Neural cell (in vitro differentiated cells): ENCODE measurements around the gene CTR9.

Experiments used
- EZH2 ChIP-seq: fragments of 200-600, 300-800 bp; shearing (Covaris generic), sonication (generic); IDR thresholded peaks from 2 replicates; pipeline ENCODE4 v1.6.1; 2014; ENCODE audit warnings: antibody characterized with exemption, low read length, borderline replicate concordance, mild to moderate bottlenecking; ENCODE audit not compliant: insufficient read depth, poor library complexity, severe bottlenecking
- RAD21 ChIP-seq: fragments of 450-650 bp; conservative IDR thresholded peaks from 2 replicates; pipeline ENCODE4 v1.6.1; 2014; ENCODE audit warnings: antibody characterized with exemption, mild to moderate bottlenecking, moderate library complexity
- SMC3 ChIP-seq: fragments of 450-650 bp; conservative IDR thresholded peaks from 2 replicates; pipeline ENCODE4 v1.6.1; 2014; ENCODE audit warnings: antibody characterized with exemption, mild to moderate bottlenecking, moderate library complexity; ENCODE audit not compliant: poor library complexity
- TF ChIP-seq, protein P1 (sequence below): fragments of 450-650 bp; IDR thresholded peaks from 2 replicates; pipeline ENCODE4 v1.5.1; 2014; ENCODE audit warnings: antibody characterized with exemption, mild to moderate bottlenecking, moderate library complexity; ENCODE audit not compliant: poor library complexity, severe bottlenecking

DNA sequence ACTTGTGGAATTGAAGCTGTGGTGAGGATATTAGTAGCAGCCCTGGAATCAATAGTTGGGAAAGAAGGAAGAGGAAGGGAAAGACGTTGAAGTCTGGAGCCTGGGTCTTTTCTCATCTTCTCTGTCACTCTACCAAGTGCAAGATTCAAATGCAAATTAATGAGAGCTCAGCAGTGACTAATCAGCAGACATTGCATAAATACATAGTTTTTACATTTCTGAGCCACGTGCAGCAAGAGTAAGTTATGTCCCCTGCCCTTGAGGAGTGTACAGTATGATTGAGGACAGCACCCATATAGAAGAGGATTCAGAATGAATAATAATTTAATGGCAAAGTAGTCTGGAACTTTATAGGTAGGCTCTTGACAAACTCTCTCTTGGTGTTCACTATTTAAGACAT is 23.8 kb downstream of the CTR9 start:
- TF ChIP-seq, protein P1, sequence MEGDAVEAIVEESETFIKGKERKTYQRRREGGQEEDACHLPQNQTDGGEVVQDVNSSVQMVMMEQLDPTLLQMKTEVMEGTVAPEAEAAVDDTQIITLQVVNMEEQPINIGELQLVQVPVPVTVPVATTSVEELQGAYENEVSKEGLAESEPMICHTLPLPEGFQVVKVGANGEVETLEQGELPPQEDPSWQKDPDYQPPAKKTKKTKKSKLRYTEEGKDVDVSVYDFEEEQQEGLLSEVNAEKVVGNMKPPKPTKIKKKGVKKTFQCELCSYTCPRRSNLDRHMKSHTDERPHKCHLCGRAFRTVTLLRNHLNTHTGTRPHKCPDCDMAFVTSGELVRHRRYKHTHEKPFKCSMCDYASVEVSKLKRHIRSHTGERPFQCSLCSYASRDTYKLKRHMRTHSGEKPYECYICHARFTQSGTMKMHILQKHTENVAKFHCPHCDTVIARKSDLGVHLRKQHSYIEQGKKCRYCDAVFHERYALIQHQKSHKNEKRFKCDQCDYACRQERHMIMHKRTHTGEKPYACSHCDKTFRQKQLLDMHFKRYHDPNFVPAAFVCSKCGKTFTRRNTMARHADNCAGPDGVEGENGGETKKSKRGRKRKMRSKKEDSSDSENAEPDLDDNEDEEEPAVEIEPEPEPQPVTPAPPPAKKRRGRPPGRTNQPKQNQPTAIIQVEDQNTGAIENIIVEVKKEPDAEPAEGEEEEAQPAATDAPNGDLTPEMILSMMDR, result no peak
- no peak for TF ChIP-seq RAD21
- TF ChIP-seq SMC3, result no peak
- no peak for TF ChIP-seq EZH2
